HEK293T (cell line): ENCODE data around the gene ANKRD44.

Experiments used
- CTCF ChIA-PET: fragments of 350-600 bp; formaldehyde crosslinking; extraction: SDS; loops from one replicate; lab custom pipeline; 2021; ENCODE audit warnings: antibody characterized with exemption, inconsistent platforms; lab: Yijun Ruan, JAX
- POLR2A ChIA-PET: fragments of 350-600 bp; formaldehyde crosslinking; extraction: SDS; loops from one replicate; lab custom pipeline; 2020; ENCODE audit warnings: antibody characterized with exemption, inconsistent platforms; lab: Yijun Ruan, JAX
- DNase-seq: peaks from one replicate; pipeline ENCODE4 v3.0.0; 2012; ENCODE audit warnings: mixed read lengths; ENCODE audit errors: extremely low spot score
- ARNT ChIP-seq: fragments of 450-650 bp; IDR thresholded peaks from 2 replicates; pipeline ENCODE4 v1.6.1; 2017; ENCODE audit warnings: mild to moderate bottlenecking
- BHLHE40 ChIP-seq: fragments of 450-650 bp; IDR thresholded peaks from 2 replicates; pipeline ENCODE4 v1.6.1; 2016; ENCODE audit warnings: mild to moderate bottlenecking, moderate library complexity, borderline replicate concordance
- CTBP1 ChIP-seq: fragments of 450-650 bp; IDR thresholded peaks from 2 replicates; pipeline ENCODE4 v1.6.1; 2016; ENCODE audit warnings: borderline replicate concordance
- ELF4 ChIP-seq: fragments of 450-650 bp; IDR thresholded peaks from 2 replicates; pipeline ENCODE4 v1.6.1; 2017; ENCODE audit warnings: antibody characterized with exemption
- FOXA1 ChIP-seq: fragments of 450-650 bp; IDR thresholded peaks from 2 replicates; pipeline ENCODE4 v1.6.1; 2016; ENCODE audit warnings: mild to moderate bottlenecking
- FOXK2 ChIP-seq: fragments of 450-650 bp; IDR thresholded peaks from 2 replicates; pipeline ENCODE4 v1.6.1; 2016; ENCODE audit warnings: mild to moderate bottlenecking
- FOXM1 ChIP-seq: fragments of 450-650 bp; IDR thresholded peaks from 2 replicates; pipeline ENCODE4 v1.6.1; 2017; ENCODE audit warnings: mild to moderate bottlenecking, borderline replicate concordance
- HDGF ChIP-seq: fragments of 450-650 bp; IDR thresholded peaks from 2 replicates; pipeline ENCODE4 v1.6.1; 2017; ENCODE audit warnings: antibody characterized with exemption, borderline replicate concordance
- L3MBTL2 ChIP-seq: fragments of 450-650 bp; conservative IDR thresholded peaks from 2 replicates; pipeline ENCODE4 v1.6.1; 2016; ENCODE audit warnings: mild to moderate bottlenecking
- LEF1 ChIP-seq: fragments of 450-650 bp; IDR thresholded peaks from 2 replicates; pipeline ENCODE4 v1.6.1; 2017; ENCODE audit warnings: mild to moderate bottlenecking, borderline replicate concordance
- NFRKB ChIP-seq: fragments of 450-650 bp; IDR thresholded peaks from 2 replicates; pipeline ENCODE4 v1.6.1; 2016; ENCODE audit warnings: mild to moderate bottlenecking, moderate library complexity
- PKNOX1 ChIP-seq: fragments of 450-650 bp; IDR thresholded peaks from 2 replicates; pipeline ENCODE4 v1.6.1; 2016
- SP1 ChIP-seq: fragments of 450-650 bp; IDR thresholded peaks from 2 replicates; pipeline ENCODE4 v1.6.1; 2017
- SUZ12 ChIP-seq: fragments of 450-650 bp; IDR thresholded peaks from 2 replicates; pipeline ENCODE4 v1.6.1; 2016; ENCODE audit warnings: mild to moderate bottlenecking
- TARDBP ChIP-seq: fragments of 450-650 bp; IDR thresholded peaks from 2 replicates; pipeline ENCODE4 v1.6.1; 2016
- ZNF384 ChIP-seq: fragments of 450-650 bp; IDR thresholded peaks from 2 replicates; pipeline ENCODE4 v1.6.1; 2016

Gene ANKRD44

GRCh38 chr2:197149546-197149945 is 161.0 kb downstream of the ANKRD44 start:
- ChIA-PET CTCF (no interaction called here), POLR2A (no interaction called here)
- no peak for TF ChIP-seq FOXK2
- no peak for TF ChIP-seq NFRKB
- no peak for DNase-seq

- TF ChIP-seq CTBP1 (no peak), ARNT (no peak), FOXA1 (no peak), ZNF384 (no peak), SP1 (no peak), HDGF (no peak), TARDBP (no peak), SUZ12 (no peak), FOXK2 (no peak), ELF4 (no peak), NFRKB (no peak), BHLHE40 (no peak), L3MBTL2 (no peak), FOXM1 (no peak), PKNOX1 (no peak), LEF1 (no peak)
- POLR2A ChIA-PET = no interaction called here
- CTCF ChIA-PET = interaction anchor here (0.6 kb wide), 1 partner anchor 204 kb away, joined by 3 read pairs; no protein-coding TSS in a partner anchor
- no peak for DNase-seq
These were observed 162.2 kb downstream of the ANKRD44 start for GRCh38 chr2:197148401-197148800.

GRCh38 chr2:197147942-197148341 is 162.6 kb downstream of the ANKRD44 start:
- TF ChIP-seq BHLHE40 (no peak), ELF4 (no peak), TARDBP (no peak), SP1 (no peak), SUZ12 (no peak), CTBP1 (no peak), HDGF (no peak), FOXK2 (no peak), L3MBTL2 (no peak), LEF1 (no peak)
- ChIA-PET CTCF (no interaction called here), POLR2A (no interaction called here)
- DNase-seq = no peak

- POLR2A ChIA-PET = no interaction called here
- no peak for DNase-seq
- TF ChIP-seq ZNF384 = no peak
- TF ChIP-seq PKNOX1 = no peak
- no peak for TF ChIP-seq FOXK2
- TF ChIP-seq HDGF = no peak
- TF ChIP-seq LEF1 = no peak
- no peak for TF ChIP-seq BHLHE40
- CTCF ChIA-PET = no interaction called here
These were observed 163.6 kb downstream of the ANKRD44 start for GRCh38 chr2:197146995-197147394.

GRCh38 chr2:197145471-197146056 is 165.0 kb downstream of the ANKRD44 start:
- CTCF ChIA-PET = interaction anchor here (0.6 to 1.0 kb wide), 2 partner anchors 10 to 32 kb away, joined by 3 to 4 read pairs; no protein-coding TSS in a partner anchor
- POLR2A ChIA-PET = no interaction called here
- DNase-seq = no peak
- no peak for TF ChIP-seq ELF4
- TF ChIP-seq FOXA1 = no peak
- no peak for TF ChIP-seq SP1
- no peak for TF ChIP-seq ZNF384
- TF ChIP-seq LEF1 = no peak
- TF ChIP-seq BHLHE40 = no peak
- TF ChIP-seq CTBP1 = no peak
- no peak for TF ChIP-seq PKNOX1
- TF ChIP-seq NFRKB = no peak
- TF ChIP-seq TARDBP = no peak
- TF ChIP-seq ARNT = no peak
- TF ChIP-seq FOXK2 = no peak

GRCh38 chr2:197144183-197144582 is 166.4 kb downstream of the ANKRD44 start:
- ChIA-PET CTCF (no interaction called here), POLR2A (no interaction called here)
- TF ChIP-seq FOXK2 = no peak
- no peak for TF ChIP-seq LEF1
- no peak for TF ChIP-seq BHLHE40
- TF ChIP-seq CTBP1 = no peak
- TF ChIP-seq FOXA1 = no peak
- no peak for TF ChIP-seq NFRKB
- no peak for TF ChIP-seq ARNT
- TF ChIP-seq PKNOX1 = no peak
- no peak for TF ChIP-seq FOXM1
- TF ChIP-seq HDGF = no peak
- no peak for TF ChIP-seq SUZ12
- TF ChIP-seq ELF4 = no peak
- no peak for TF ChIP-seq SP1
- no peak for TF ChIP-seq ZNF384
- no peak for TF ChIP-seq TARDBP
- TF ChIP-seq L3MBTL2 = no peak
- no peak for DNase-seq
